ENCODE measurements around the gene ABT1. TPM values are rescaled to one million over a fixed set of nuclear protein-coding genes. Genes with fewer than 3 reads are reported as not detected.

ABT1 gene
- total RNA-seq, 4 donors from 2014 or later: 11.0 to 22.1 (median 13.5) TPM

DNA sequence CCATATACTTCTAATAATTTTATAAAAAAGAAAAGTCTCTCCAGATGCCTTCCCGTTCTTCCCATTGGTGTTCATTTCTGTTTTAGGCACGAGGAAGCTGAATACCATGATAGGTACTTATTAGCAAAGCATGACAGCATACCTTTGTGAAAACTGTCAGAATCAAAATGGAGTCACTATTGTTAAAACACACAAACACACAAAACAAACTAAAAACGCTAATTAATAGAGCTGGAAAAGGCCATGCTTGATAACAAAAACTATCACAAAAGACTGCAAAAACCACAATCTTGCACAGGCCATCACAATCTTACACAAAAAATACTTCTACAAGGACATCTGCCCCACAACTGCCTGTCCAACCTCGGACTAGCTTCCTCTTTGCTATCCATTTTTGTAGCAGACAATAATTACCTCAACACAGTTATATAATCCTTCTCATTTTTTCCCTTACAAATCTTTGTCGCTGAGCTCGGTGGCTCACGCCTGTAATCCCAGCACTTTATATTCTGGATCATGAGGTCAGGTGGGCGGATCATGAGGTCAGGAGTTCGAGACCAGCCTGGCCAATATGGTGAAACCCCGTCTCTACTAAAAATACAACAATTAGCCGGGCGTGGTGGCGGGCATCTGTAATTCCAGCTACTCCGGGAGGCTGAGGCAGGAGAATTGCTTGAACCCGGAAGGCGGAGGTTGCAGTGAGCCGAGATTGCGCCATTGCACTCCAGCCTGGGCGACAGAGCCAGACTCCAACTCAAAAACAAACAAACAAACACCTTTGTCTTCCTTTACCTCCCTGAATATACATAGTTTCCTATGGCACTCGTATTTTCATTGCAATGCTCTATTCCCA, 3.2 kb upstream of the ABT1 start:
- ATAC-seq (ENCODE audit: low FRiP score) (no peak), DNase-seq (ENCODE audit: low spot score) (no peak)
- no peak for TF ChIP-seq CTCF (IDR thresholded peaks at IDR 0.05)

DNA sequence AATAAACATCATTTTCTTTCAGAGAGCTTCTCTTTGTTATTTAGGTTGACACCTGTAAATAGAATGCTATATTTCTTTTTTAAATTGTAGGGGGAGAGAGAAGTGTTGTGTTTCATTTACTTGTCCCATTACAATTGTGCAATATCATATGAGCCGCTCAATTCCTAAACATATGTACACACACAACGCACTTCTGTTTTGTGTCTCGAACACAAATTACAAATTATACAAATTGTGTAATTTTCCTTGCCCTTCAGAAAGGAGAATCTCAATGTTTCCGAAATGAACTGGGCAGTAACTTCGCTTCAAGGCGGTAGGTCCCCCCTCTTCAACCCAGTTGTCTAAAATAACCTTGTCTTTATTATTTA, 2.6 kb upstream of the ABT1 start:
- DNase-seq (ENCODE audit: low spot score): no peak
- no peak for TF ChIP-seq CTCF (IDR thresholded peaks at IDR 0.05)
- ATAC-seq (ENCODE audit: low FRiP score): no peak

- DNase-seq (ENCODE audit: low spot score): no peak
- ATAC-seq (ENCODE audit: low FRiP score): no peak
- TF ChIP-seq CTCF (IDR thresholded peaks at IDR 0.05): no peak
These were observed 1.8 kb upstream of the ABT1 start for GRCh38 chr6:26594730-26595632.

DNA sequence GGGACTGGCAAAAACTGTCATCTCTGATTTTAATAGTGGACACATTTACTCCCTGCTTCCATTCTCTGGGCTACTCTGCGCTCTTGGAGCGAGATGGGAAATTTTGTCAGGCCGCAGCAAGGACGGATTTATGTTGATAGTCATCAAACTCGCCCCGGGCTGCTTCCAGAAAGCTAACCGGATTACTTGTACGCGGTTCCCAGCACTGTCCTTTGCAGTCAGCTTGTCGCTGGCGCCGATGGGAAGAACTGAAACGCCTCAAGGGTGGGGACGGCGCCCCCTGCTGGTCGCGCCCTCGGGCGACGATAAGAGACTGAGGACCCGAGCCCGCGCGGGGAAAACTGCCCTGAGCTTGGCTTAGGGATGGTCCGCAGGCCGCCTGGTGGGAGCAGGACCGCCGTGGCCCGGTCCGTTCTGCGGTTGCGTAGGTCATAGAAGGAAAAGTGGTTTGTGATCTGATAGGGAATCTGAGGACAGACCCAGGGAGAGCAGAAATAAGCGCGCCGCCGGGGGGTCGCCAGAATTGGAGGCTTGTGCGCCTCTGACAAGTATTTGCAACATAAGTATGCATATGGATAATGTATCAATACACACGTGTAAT, 984 bp upstream of the ABT1 start:
- ATAC-seq (ENCODE audit: low FRiP score): peak; percentile 72
- peak in 2 of 3 donors; percentile 61 to 87 for TF ChIP-seq CTCF (IDR thresholded peaks at IDR 0.05)
- peak; percentile 97 for DNase-seq (ENCODE audit: low spot score)

DNA sequence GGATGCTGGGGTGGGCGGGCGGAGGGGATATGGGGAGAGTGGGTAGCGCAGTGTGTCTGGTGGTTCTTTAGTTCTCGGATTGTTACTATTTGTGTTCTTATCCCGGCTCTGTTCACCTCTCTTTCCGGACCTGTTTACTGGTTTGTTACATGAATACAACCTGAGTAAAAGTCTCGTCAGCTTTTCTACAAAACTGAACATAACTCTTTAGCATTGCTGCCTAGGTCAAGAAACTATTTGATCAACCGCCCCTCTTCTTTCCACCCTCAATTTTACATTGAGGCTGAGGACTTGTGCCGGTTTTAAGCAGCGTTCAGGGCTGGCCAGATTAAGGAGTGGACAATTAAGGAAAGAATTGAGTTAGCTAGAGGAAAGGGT, 625 bp downstream of the ABT1 start:
- DNase-seq (ENCODE audit: low spot score) (no peak), ATAC-seq (ENCODE audit: low FRiP score) (no peak)
- TF ChIP-seq CTCF (IDR thresholded peaks at IDR 0.05): no peak

- TF ChIP-seq CTCF (IDR thresholded peaks at IDR 0.05): no peak
- ATAC-seq (ENCODE audit: low FRiP score) (no peak), DNase-seq (ENCODE audit: low spot score) (no peak)
These were observed 1.1 kb downstream of the ABT1 start for GRCh38 chr6:26597821-26598220.
